Thyroid gland (tissue), 4 donors: Measurements from ENCODE around the gene ATXN7L3.

Source experiments
- CTCF ChIP-seq, 6 experiments: fragments of 200-600 bp in 3 of 6; fragments of 450-650 bp in 3 of 6; sonication (generic) in 3 of 6; IDR thresholded peaks; one replicate each; pipeline ENCODE4 v1.5.1; 2016 to 2019; ENCODE audit warnings: antibody characterized with exemption in 6 of 6, mild to moderate bottlenecking in 2 of 6, inconsistent platforms in 1 of 6, moderate library complexity in 1 of 6
- POLR2A ChIP-seq, 2 donors: fragments of 450-650 bp; IDR thresholded peaks; one replicate each; pipeline ENCODE4 v1.6.1; 2017; ENCODE audit warnings: antibody characterized with exemption in 2 of 2, mild to moderate bottlenecking in 2 of 2, moderate library complexity in 1 of 2

- TF ChIP-seq CTCF (IDR thresholded peaks at IDR 0.05) (no peak), POLR2A (IDR thresholded peaks at IDR 0.05) (no peak)
Observed at GRCh38 chr17:44216694-44217093, 17.0 kb upstream of the ATXN7L3 start.
